HepG2 (cell line): Measurements from ENCODE around the gene NAT9.

ENCODE experiments used
- EEA1 ChIP-seq: sonication (generic); formaldehyde crosslinking; IDR thresholded peaks from 2 replicates; pipeline ENCODE4 v1.5.1; 2020; ENCODE audit warnings: mild to moderate bottlenecking, missing genetic modification reagents, borderline replicate concordance
- EP300 ChIP-seq, 3 experiments: sonication (generic) in 1 of 3; formaldehyde crosslinking in 1 of 3; IDR thresholded peaks; 2 replicates each; pipeline versions ENCODE4 v1.5.1 to v1.6.1; 2011 to 2020; ENCODE audit warnings: low read depth in 2 of 3, low read length in 2 of 3, borderline replicate concordance in 1 of 3, improper control_type of control experiment in 1 of 3, mild to moderate bottlenecking in 1 of 3, missing genetic modification reagents in 1 of 3, moderate library complexity in 1 of 3
- JUND ChIP-seq: sonication (generic); formaldehyde crosslinking; IDR thresholded peaks from 2 replicates; pipeline ENCODE4 v1.8.0; 2022; ENCODE audit warnings: mild to moderate bottlenecking, missing genetic modification reagents
- MAZ ChIP-seq, 2 experiments: sonication (generic) in 1 of 2; formaldehyde crosslinking in 1 of 2; IDR thresholded peaks; 2 replicates each; pipeline versions ENCODE4 v1.5.0 to v1.6.1; 2012 to 2020; ENCODE audit warnings: low read depth in 2 of 2, mild to moderate bottlenecking in 2 of 2, borderline replicate concordance in 1 of 2, improper control_type of control experiment in 1 of 2, low read length in 1 of 2, missing genetic modification reagents in 1 of 2, moderate library complexity in 1 of 2
- MEIS1 ChIP-seq: sonication (generic); formaldehyde crosslinking; IDR thresholded peaks from 2 replicates; pipeline ENCODE4 v1.9.0; 2021; ENCODE audit warnings: mild to moderate bottlenecking, missing genetic modification reagents, moderate library complexity, borderline replicate concordance
- MEIS2 ChIP-seq: sonication (generic); formaldehyde crosslinking; IDR thresholded peaks from 2 replicates; pipeline ENCODE4 v1.9.0; 2021; ENCODE audit warnings: mild to moderate bottlenecking, missing genetic modification reagents
- POLR2A ChIP-seq, 2 experiments: IDR thresholded peaks; 2 replicates each; pipeline ENCODE4 v1.6.1; 2011; ENCODE audit warnings: low read depth in 2 of 2, low read length in 2 of 2, mild to moderate bottlenecking in 1 of 2, moderate library complexity in 1 of 2; ENCODE audit not compliant: insufficient read depth in 1 of 2
- TMF1 ChIP-seq: sonication (generic); formaldehyde crosslinking; IDR thresholded peaks from 2 replicates; pipeline ENCODE4 v1.8.1; 2022; ENCODE audit warnings: low read depth, missing genetic modification reagents
- TSC22D2 ChIP-seq: sonication (generic); formaldehyde crosslinking; IDR thresholded peaks from 2 replicates; pipeline ENCODE4 v1.5.1; 2020; ENCODE audit warnings: missing genetic modification reagents, mild to moderate bottlenecking, borderline replicate concordance
- U2AF1 ChIP-seq: fragments of 200-400 bp; formaldehyde crosslinking; optimal IDR thresholded peaks from 2 replicates; pipeline ENCODE3; 2017; ENCODE audit warnings: mild to moderate bottlenecking, low read depth, low read length
- TF ChIP-seq, protein P1 (sequence below): sonication (generic); formaldehyde crosslinking; IDR thresholded peaks from 2 replicates; pipeline ENCODE4 v1.9.0; 2022; ENCODE audit warnings: missing genetic modification reagents, mild to moderate bottlenecking, borderline replicate concordance
- TF ChIP-seq, protein P2 (sequence below): IDR thresholded peaks from 2 replicates; pipeline ENCODE4 v1.6.1; 2012; ENCODE audit warnings: inconsistent platforms
- TF ChIP-seq, protein P3 (sequence below): sonication (generic); formaldehyde crosslinking; IDR thresholded peaks from 2 replicates; pipeline ENCODE4 v1.5.0; 2020; ENCODE audit warnings: mild to moderate bottlenecking, missing genetic modification reagents, moderate library complexity
- TF ChIP-seq, protein P4 (sequence below), 2 experiments: sonication (generic) in 1 of 2; formaldehyde crosslinking in 1 of 2; IDR thresholded peaks; 2 replicates each; pipeline versions ENCODE4 v1.5.1 to v1.6.1; 2011 to 2020; ENCODE audit warnings: borderline replicate concordance in 1 of 2, low read depth in 1 of 2, low read length in 1 of 2, mild to moderate bottlenecking in 1 of 2, missing genetic modification reagents in 1 of 2, moderate library complexity in 1 of 2

DNA sequence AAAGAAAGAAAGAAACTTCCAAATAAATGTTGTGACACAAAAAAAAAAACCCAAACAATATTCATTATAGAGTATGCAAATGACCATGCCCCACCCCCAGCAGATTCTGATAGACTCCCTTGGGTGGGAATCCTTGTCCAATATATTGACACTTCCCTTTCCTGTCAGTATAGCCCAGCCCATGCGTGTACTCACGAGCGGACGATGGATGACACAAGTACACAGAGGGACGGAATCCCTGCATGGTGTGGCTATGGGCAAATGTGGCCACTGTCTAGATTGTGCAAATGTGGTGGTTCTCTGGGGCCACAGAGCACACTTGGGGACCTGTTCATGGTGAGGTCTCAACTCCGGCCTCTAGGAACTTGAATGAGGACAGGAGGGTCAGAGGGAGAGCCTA, 36.0 kb downstream of the NAT9 start:
- TF ChIP-seq, protein P1, sequence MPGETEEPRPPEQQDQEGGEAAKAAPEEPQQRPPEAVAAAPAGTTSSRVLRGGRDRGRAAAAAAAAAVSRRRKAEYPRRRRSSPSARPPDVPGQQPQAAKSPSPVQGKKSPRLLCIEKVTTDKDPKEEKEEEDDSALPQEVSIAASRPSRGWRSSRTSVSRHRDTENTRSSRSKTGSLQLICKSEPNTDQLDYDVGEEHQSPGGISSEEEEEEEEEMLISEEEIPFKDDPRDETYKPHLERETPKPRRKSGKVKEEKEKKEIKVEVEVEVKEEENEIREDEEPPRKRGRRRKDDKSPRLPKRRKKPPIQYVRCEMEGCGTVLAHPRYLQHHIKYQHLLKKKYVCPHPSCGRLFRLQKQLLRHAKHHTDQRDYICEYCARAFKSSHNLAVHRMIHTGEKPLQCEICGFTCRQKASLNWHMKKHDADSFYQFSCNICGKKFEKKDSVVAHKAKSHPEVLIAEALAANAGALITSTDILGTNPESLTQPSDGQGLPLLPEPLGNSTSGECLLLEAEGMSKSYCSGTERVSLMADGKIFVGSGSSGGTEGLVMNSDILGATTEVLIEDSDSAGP (CRISPR knock-in tag) = no peak
- TF ChIP-seq, protein P2, sequence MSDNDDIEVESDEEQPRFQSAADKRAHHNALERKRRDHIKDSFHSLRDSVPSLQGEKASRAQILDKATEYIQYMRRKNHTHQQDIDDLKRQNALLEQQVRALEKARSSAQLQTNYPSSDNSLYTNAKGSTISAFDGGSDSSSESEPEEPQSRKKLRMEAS = no peak
- TF ChIP-seq TSC22D2 = no peak
- TF ChIP-seq EP300 (IDR thresholded peaks at IDR 0.05; ENCODE audit: low read depth in 2 of 2, low read length in 2 of 2) = no peak
- TF ChIP-seq EP300 (CRISPR knock-in tag; IDR thresholded peaks at IDR 0.05; ENCODE audit: borderline replicate concordance) = no peak
- TF ChIP-seq JUND = no peak
- TF ChIP-seq U2AF1 = no peak
- TF ChIP-seq, protein P3, sequence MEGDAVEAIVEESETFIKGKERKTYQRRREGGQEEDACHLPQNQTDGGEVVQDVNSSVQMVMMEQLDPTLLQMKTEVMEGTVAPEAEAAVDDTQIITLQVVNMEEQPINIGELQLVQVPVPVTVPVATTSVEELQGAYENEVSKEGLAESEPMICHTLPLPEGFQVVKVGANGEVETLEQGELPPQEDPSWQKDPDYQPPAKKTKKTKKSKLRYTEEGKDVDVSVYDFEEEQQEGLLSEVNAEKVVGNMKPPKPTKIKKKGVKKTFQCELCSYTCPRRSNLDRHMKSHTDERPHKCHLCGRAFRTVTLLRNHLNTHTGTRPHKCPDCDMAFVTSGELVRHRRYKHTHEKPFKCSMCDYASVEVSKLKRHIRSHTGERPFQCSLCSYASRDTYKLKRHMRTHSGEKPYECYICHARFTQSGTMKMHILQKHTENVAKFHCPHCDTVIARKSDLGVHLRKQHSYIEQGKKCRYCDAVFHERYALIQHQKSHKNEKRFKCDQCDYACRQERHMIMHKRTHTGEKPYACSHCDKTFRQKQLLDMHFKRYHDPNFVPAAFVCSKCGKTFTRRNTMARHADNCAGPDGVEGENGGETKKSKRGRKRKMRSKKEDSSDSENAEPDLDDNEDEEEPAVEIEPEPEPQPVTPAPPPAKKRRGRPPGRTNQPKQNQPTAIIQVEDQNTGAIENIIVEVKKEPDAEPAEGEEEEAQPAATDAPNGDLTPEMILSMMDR = no peak
- TF ChIP-seq, protein P4, sequence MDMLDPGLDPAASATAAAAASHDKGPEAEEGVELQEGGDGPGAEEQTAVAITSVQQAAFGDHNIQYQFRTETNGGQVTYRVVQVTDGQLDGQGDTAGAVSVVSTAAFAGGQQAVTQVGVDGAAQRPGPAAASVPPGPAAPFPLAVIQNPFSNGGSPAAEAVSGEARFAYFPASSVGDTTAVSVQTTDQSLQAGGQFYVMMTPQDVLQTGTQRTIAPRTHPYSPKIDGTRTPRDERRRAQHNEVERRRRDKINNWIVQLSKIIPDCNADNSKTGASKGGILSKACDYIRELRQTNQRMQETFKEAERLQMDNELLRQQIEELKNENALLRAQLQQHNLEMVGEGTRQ (IDR thresholded peaks at IDR 0.05; ENCODE audit: low read depth, low read length) = no peak
- TF ChIP-seq, protein P4 (CRISPR knock-in tag; IDR thresholded peaks at IDR 0.05; ENCODE audit: borderline replicate concordance) = no peak
- TF ChIP-seq TMF1 = no peak
- TF ChIP-seq MEIS1 = no peak
- no peak for TF ChIP-seq POLR2A (IDR thresholded peaks at IDR 0.05; ENCODE audit: insufficient read depth in 1 of 2, low read depth in 2 of 2, low read length in 2 of 2)
- no peak for TF ChIP-seq EEA1 (CRISPR knock-in tag)
- no peak for TF ChIP-seq MAZ (IDR thresholded peaks at IDR 0.05; ENCODE audit: borderline replicate concordance, low read depth, low read length)
- TF ChIP-seq MAZ (CRISPR knock-in tag; IDR thresholded peaks at IDR 0.05; ENCODE audit: low read depth) = no peak
- TF ChIP-seq MEIS2 (CRISPR knock-in tag) = no peak
